GM12873 (cell line): ENCODE results near the gene OLFM1.

ENCODE experiments used
- CTCF ChIP-seq: IDR thresholded peaks from 2 replicates; pipeline ENCODE4 v1.5.1; 2012; ENCODE audit warnings: low read depth, mild to moderate bottlenecking, moderate library complexity, low read length, control low read depth; ENCODE audit not compliant: insufficient read depth; ENCODE audit errors: missing control alignments

The OLFM1 gene

DNA sequence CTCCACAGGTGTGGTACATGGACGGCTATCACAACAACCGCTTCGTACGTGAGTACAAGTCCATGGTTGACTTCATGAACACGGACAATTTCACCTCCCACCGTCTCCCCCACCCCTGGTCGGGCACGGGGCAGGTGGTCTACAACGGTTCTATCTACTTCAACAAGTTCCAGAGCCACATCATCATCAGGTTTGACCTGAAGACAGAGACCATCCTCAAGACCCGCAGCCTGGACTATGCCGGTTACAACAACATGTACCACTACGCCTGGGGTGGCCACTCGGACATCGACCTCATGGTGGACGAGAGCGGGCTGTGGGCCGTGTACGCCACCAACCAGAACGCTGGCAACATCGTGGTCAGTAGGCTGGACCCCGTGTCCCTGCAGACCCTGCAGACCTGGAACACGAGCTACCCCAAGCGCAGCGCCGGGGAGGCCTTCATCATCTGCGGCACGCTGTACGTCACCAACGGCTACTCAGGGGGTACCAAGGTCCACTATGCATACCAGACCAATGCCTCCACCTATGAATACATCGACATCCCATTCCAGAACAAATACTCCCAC, 32.1 kb downstream of the OLFM1 start:
- TF ChIP-seq CTCF = no peak

DNA sequence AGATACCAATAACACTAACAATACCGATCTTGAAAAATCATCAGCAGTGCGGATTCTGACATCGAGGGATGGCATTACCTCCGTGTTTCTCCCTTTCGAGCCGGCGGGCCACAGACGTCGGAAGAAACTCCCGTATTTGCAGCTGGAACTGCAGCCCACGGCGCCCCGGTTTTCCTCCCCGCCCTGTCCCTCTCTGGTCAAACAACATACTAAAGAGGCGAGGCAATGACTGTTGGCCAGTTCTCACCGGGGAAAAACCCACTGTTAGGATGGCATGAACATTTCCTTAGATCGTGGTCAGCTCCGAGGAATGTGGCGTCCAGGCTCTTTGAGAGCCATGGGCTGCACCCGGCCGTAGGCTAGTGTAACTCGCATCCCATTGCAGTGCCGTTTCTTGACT, 32.8 kb downstream of the OLFM1 start:
- no peak for TF ChIP-seq CTCF

- TF ChIP-seq CTCF = no peak
Observed at GRCh38 chr9:135122316-135122715, 34.8 kb downstream of the OLFM1 start.

DNA sequence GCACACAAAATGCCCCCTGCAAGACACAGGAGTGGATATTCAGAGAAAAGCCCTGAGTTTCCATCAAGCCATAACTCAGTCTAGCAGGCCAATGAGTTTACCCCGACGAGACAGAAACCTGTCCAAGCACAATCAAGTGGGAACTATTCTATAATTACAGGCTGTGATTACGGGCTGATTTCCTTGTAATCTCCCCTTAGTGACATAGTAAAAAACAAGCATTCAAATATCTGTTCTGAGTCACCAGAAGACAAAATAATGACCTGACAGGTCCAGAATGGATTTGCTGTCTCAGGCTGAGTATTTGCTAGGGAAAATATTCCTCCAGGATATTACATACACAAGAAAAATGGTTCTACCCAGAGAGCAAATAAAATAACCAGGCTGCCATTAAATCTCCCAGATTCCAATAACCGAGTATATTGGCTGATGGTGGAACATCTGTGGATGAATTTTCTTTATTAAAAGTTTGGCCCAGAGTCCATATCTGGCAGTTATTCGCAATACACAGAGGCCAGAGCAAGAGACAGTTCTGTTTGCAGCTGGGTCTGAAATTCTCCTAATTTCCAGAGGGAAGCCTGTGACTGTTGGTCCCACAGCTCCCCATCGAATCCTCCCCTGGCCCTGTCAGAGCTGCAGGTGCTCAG, 35.8 kb downstream of the OLFM1 start:
- TF ChIP-seq CTCF = no peak

DNA sequence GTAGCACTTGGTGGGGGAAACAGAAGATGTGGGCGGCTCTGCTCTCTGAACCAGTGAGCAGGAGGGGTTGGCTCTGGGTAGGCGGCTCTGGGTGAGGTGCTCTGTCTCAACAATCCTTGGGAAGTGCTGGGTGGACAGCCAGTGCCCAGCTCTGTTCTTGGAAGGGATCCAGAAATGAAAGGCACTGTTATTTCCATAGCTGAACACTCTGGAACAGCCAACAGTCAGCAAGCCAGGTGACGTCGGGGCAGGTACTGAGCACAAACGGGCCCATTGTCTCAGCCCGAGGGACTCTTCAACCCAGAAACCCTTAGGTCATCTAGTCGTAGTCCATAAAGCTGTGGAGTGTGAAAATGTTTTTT, 36.3 kb downstream of the OLFM1 start:
- TF ChIP-seq CTCF = no peak

DNA sequence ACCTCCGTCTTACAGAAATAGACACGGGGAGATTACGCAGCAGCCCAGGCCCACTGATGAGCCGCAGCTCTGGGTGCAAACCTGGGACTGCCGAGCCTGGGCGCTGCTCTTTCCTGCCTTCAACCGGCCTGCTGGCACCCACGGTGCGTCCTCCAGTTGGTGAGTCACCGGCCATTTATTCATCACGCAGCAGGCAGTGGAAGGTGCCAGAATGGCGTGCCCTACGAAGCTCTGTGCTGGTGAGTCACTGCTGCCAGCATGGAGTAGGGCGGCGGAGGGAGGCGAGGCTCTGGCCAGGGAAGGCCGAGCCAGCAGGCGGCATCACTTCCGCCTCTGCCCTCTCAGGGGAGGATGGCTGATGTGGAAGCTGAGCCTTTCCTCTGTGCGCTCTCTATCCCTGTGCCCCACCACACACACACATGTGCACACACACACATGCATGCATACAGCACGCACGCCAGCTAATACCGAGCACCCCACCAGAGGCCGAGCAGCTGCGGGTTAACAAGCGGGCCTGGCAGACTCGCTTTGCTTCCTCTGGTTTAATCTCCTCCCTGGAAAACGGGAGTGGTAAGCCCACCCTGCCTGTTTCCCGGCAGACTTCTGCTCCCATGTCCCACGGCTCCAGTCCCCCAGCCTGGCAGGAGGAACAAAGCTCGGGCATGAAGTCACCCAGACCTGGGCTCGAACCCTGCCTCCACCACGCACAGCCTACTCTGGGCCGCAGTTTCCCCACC, 39.2 kb downstream of the OLFM1 start:
- TF ChIP-seq CTCF = no peak
